Stimulated activated CD4-positive, alpha-beta T cell treated with anti-CD3 and anti-CD28 coated beads, Interleukin-4, amount 100 ng/mL, for 1 hour (primary cell): ENCODE data around the gene ALX1.

ENCODE experiments used
- DNase-seq: peaks from one replicate; pipeline ENCODE4 v3.0.0-alpha.2; 2020

The ALX1 gene

DNA sequence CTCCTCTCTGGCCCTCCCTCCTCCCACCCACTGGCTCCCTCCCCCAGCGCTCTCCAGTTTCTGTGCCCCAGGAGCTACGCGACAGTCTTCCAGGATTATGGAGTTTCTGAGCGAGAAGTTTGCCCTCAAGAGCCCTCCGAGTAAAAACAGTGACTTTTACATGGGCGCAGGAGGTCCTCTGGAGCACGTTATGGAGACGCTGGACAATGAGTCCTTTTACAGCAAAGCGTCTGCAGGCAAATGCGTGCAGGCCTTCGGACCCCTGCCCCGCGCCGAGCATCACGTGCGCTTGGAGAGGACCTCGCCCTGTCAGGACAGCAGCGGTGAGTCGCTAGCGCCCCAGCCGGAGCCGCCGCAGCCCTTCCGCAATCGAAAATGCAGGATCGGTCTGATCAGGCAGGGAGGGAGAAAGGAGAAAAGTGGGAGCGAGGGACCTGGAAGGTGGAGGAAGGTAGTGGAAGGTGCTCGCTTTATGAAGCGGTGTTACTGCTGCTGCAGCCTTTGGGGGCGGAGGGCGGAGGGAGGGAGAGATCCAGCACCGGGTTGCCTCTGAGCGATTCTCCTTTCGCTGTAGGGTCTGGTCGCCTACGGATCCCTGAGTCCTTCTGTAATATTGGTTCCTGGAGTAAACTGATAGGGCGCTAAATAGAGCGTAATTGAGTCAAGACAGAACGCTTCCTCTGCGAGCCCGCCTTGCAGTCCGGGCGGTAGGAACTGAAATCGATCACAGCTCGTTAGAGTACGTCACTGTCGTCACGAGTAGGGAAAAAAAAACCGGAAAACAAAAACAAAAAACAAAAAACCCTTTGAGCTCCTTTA is at the start of gene ALX1:
Gene ALX1 (plus strand): TSS at position 56 of the 819 bp plus-strand sequence. CDS start 42 bp downstream, at position 98.
- DNase-seq = no peak

DNA sequence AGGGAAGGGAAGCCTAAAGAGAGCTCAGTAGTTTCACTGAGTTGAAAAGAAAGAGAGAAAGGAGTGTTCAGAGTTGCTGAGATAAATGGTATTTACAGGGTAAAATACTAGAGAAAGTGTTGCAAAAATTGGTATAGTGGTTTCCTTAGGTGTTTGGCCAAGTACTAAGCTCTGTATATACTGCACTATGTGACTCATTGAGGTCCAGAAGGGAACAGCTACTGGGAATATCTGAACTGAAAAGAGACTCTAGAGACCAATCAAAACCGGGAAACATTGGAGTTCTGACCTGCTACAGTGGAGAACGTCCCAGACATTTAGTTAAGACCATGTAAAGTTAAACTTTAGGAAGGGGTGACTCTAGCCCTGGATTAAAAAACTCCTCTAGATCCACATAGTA is 42.7 kb upstream of the ALX1 start:
- DNase-seq = no peak

DNA sequence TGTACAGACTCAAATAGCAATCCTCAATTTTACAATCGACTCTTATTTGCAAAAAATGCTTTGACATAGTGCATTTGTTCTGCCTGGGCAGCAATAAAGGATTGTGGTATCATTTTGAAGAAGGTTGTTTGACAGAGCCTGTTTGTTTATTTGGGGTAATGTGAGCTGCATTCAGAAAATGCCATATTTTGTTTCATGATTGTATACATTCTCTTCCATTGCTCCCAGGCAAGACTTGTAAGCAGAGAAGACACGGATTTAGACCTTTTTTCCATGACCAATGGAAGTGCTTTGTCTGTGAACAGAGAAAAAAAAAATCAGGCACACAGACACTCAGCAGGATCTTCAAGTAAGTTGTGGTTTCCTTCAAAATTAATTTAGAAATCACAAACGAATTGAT is 35.5 kb upstream of the ALX1 start:
- DNase-seq = no peak

DNA sequence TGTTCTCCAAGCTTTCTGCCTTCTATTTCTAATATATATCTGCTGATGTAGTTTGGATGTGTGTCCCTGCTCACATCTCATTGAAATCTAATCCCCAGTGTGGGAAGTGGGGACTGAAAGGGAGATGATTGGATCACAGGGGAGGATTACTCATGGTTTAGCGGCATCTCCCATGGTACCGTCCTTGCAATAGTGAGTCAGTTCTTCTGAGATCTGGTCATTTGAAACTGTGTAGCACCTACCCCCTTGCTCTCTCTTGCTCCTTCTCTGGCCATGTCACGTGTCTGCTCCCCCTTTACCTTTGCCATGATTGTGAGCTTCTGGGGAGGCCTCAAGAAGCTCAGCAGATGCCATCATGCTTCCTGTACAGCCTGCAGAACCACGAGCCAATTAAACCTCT is 26.2 kb upstream of the ALX1 start:
- no peak for DNase-seq

DNA sequence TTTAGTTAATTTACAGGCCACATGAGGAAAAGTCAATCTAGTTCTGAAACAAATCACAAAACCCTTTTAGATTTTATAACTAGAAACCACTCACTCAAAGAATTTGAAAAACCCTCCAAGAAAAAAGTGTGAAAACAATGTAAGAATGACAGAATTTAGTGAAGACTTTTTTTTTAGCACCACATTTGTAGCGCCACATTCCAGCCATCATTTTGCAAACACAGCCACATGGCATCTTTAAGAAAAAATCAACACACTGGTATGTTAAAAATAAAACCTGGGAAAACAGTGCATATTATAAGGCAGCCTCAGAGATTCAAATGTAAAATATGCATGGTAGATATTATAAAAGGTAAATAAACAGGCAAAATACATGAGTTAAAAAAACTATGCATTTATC is 22.3 kb upstream of the ALX1 start:
- DNase-seq = no peak

DNA sequence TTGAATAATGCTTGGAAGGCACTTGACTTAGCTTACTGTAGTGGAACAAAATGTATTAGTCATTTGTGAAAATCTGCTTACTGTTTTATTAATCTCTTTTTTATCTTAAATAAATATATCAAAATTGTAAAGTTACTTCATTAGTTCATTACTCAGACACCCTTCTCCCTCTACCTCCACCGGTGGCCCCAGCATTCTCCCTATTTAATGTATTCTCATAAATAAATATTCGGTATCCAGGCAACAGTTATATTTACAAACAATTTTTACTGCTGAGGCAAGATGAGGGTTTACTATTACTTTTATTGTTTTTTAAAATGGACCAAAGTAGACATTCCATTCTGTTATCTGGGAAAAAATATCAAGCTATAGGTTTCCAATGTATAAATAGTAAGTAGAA is 19.6 kb upstream of the ALX1 start:
- DNase-seq = no peak

DNA sequence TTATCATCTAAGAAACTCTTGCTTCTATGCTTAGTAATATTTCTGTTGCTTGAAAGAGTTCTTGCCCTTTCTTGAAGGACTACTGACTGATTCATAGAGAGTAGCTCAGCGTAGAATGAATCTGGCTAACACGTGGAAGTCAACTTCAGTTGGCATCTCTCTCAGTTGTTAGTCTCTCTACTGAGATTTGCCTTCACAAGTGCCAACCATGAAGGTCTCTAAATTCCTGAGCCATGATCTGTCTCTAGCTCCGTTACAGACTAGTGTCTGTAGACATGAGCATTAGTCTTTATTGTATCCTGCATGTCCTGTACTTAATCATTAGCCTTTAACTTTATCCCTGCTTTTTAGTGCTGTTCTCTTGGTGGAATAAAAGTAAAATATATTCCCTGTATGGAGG is 19.1 kb upstream of the ALX1 start:
- DNase-seq = no peak

DNA sequence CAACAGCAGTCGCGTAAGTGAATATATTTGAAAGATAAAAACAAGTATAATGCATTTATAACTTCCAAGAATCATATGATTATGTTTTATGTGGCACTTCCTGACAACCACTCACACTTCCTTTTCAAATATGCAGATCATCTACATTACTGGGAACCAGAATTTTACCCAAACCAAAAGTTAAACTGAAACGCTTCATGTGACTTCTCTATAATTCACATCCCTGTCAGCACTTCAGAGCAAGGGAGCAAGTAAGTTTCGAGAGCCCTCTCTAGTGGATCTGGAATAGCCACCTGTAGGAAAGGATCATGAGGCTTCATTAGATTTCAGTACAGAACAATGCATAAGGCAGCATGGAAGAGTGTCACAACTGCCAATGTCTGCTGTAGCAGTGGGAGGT is 13.7 kb upstream of the ALX1 start:
- DNase-seq = no peak

DNA sequence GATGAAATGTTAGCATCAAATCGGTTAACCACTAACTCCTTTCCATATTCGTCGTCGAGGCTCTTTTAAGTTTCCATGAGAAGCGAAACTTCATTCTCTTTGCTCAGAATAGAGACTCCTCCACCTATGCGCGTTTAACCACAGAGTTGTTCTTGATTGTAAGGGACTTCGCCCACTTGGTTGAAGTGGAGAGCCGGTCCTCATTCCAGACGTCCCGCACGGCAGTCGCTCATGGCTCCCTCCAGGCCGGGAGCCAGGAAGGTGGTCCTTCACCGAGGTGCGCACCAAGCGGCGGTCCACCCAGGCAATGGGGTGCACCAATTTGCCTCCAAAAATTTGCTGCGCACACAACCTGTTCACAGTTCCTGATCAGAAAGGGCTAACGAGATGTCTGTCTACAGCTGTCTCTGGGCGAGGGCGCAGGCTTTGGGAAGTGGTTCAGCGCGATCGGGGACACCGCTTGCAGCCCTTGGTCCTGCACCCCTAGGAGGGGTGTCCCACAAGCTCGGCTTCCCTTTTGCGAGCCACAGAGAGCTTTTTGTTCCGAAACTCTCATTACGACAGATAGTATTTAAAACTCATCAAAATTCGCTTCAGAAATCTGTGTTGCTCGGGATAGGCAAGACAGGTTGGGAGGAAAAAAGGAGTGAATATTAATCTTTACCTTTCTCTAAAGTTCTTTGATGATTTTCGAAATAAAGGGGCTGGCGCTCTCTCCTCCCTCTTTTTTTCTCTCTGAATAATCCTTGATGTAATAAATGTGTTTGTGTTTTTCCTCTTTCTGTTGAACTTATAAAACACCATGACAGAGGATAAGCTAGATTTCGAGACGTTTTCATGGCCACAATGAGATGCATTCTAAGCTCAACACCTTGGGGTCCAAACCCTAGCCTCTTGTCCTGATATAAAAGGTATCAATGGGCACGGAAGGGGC is 6.4 kb upstream of the ALX1 start:
- DNase-seq = no peak

DNA sequence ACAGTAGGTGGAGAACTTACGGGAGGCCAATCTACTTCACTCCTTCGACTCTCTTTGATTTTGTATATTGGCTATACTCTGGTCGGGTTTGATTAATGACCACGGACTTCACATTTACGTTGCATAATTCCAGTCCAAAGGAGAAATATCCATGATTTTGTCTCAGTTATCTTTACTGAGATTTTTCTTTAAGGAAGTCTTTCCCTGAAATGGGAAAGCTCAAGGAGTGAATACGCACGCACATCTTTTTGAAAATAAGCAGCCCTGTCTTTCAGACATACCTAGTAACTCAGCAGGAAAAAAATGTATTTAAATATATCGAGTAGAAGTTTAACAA is 5.7 kb upstream of the ALX1 start:
- DNase-seq = no peak

DNA sequence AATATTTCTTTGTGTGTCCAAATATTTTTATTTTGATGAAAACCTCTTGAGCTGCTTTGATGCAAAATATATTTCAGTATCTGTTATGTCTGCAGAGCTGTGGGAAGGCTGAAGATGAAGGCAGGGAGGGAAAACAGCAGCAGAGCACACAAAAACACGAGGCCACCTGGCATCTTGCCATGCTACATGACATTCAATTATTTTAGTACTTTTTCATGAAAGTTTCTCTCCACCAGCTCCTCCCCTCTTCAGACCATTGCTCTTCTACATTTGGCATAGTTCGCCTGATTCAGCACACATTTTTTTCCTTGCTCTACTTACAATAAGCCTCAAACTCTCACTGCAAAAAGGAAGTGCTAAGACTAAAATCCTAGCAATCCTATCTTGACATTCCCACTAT is 4.6 kb upstream of the ALX1 start:
- no peak for DNase-seq

DNA sequence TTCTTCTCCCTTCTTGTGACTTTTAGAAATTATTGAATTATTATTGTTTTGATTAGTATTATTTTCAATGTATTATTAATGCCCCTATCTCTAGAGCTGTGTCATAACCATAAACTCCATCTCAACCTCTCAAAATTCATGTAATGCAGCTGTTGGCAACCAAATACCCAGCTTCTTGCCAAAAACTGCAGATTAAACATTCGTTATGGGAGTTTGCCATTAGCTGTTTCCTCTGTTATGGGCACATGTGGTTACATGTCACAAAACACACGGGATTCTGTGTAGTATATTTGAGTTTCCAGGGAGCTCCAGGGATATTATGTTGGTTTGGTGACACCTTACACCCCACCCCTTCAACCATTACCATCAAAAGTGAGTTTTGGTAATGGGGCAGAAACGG is 2.8 kb upstream of the ALX1 start:
- no peak for DNase-seq

DNA sequence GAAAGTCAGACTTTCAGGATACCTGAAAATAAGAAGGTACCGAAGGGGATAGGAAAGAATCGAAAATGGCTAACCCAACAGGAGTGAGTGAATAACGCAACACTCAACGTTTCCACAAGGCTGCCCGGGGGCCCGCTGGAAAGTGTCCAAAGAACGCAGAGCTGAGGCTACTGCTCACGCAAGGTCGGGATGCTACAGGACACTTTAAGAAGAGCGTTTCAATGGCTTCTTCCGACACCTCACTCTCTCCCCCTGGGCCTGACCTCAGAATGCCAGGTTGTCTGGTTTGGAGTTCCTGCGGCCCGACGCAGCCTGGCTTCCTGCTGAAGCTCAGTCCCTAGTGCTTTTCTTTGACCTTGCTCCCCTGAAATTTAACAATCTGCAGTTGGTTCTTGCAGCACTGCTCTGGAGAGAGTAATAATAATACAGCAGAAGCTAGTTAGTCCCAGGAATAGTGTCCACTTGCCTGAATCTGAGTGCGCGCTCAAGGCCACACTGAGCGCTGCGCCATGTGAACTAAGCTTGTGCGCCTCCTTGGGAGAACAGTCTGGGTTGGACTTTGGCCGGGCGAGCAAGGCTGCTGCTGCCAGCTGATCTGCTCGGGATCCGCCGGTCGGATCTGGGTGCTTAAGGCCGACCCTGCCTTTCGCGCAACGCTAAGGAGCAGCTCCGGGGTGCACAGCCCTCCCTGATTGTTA is 2.0 kb upstream of the ALX1 start:
- DNase-seq = no peak

DNA sequence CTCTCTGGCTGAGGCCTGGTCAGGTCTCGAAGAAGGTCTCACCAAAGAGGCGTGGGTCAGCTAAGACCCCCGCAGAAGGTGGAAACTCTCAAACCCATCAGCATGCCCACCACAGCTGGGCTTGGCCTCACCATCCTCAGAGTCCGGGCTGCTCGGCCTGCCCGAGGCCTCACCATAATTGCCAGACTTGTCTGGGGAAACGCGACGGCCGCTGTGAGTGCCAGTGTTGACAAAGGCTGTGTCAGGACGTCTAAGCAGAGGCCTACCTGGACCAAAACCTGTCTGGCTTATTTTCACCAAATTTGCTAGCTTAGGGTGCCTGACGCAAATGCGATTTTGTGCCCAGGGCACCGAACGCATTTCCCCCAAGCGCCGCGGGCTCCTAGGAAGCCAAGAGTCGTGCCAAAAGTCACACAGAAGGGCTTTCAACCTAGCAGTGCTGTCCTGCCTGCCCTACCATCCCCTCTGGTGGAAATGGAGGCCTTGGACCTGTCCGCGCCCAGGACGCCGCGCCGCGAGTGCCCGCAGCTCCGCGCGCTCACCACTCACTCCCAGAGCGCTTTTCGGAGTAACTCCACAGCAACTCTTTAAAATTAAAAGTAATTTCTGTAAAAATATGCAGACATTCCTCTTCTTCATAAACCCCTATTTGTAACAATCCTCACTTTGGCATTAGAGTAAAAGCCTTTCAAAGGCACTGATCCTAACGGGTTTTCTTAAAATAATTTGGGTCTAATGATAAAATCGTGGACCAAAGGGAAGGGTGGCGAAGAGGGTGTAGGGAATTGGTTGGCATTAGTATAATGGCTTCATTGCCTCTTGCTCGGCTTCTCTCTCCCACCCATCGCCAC is 1.2 kb upstream of the ALX1 start:
- DNase-seq = no peak

DNA sequence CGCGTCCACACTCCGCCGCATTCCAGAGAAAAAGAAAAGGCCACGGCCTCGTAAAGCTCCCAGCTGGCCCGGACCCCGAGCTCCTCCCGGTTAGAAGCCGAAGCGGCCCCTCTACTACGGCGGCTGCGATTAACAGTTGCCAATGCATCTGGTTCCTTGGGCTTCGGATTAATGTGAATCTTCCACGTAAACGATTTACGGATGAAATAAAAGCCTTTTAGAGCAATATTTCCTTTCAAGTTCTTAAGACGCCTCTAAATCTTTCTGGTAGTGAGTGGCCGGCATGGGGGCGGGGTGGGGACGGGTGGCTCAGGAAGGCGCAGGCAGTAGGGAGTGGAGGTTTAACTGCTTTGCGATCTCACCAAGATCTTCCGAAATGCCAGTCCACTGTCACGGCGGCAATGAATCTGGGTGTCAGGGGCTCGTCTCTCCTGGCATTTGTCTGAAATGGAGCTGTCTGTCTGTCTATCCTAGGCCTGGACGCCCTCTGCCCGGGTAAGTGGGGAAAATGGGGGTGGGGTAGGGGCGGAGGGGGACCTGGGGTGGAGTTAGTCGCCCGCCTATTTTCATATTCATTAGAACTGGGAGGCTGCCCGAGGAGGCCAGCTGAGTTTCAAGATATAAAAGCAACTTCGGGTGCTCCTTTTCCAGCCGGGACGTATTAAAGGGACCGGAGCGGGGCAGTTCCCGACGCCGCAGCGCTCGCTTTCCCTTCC is 413 bp upstream of the ALX1 start:
- DNase-seq = no peak

DNA sequence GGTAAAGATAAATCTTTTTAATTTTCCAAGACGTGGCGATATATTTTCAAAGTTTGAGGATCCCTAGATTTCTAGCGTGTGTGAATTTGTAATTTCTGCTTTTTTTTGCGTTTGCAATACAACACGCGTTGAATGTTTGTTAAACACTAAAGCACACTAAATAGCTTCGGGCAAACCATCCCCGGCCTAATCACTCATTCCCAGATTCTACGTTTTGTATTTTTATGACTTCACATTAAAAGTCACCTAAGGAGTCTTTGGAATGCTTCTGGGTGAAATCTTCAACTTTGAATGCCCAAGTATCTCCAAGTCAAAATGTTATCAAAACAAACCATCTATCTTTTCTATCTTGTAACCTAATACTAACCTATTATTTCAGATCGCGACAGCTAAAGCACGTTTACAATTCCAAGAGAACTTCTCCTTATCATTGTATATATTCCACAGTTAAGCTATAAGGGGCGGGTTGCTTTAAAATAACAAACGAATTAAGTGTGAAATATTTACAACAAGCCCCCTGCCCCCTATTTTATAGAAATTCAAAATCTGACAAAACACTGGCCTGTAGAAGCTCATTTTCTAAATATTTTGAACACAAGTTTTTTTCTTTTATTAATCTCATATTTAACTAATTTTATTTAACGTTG is 1.1 kb downstream of the ALX1 start:
- no peak for DNase-seq

DNA sequence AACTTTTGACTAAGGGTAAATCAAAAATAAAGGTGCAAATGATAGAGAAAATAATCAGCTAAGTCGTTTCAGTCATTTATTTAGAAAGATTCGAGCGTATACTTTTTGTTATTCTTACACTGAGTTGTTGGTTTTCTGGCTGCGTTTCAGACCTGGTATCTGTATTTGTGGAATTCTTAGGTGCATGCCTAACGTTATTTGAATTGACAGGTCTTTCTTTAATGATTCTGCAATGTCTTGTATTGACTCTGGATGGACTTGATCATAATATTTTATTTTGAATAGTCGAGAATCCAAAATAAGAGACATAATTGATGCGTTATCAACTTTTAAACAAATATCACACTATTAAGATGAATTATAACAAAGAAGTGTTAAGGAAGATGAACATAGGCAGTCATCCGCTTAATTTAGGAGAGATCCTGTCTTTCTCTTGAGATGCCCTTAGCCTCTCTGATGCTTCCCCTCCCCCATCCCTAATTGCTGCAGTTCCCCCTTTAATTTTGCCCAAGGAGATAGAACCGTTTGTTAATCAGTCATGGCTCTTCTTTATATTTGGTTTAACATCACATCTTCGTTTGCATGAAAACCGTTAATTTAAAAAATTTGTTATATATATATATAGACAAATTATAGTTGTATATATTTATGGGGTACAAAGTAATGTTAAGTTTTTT is 1.8 kb downstream of the ALX1 start:
- no peak for DNase-seq

DNA sequence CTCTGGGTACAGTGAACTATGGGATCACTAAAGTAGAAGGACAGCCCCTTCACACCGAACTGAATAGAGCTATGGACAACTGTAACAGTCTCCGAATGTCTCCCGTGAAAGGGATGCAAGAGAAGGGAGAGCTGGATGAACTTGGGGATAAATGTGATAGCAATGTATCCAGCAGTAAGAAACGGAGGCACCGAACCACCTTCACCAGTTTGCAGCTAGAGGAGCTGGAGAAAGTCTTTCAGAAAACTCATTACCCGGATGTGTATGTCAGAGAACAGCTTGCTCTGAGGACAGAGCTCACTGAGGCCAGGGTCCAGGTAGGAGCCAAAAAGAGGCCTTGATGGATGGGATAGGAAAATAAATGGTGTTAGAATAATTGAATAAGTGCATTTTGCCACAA is 3.5 kb downstream of the ALX1 start:
- no peak for DNase-seq

DNA sequence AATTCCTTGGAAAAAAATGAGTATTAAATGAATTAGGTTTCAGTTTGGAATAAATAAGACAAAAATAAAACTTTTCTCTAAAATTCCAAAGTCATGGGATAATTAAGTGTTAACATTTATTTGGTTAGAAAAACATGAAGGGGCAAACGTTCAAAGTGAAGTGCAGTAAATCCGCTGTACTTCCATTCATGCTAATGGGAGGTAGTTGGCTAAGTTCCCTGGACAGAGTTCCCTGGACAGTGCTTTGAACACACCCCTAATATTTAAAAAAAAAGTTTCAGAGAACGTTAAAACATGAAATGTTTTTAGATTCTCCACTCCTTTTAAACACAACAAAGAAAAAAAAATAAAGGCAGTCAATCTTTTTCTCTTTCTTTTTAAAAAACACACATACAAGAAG is 16.3 kb downstream of the ALX1 start:
- DNase-seq = no peak

DNA sequence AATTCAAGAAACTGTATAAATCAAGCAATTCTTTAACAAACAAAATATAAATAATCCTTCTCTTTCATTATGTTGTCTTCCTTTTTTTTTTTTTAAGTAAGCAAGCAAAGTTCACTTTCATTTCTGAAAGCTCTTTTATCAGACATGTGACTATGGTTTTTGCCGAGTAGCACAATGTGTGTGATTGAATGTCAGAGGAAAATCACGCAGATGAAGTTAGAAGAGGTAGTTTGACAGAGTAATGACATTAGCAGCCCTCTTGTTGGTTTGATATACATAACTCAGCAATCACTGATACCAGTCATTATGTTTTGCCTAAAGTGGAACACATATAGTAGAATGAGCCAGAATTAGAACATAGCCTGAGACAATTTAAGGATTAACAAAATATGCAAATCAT is 19.0 kb downstream of the ALX1 start:
- no peak for DNase-seq

DNA sequence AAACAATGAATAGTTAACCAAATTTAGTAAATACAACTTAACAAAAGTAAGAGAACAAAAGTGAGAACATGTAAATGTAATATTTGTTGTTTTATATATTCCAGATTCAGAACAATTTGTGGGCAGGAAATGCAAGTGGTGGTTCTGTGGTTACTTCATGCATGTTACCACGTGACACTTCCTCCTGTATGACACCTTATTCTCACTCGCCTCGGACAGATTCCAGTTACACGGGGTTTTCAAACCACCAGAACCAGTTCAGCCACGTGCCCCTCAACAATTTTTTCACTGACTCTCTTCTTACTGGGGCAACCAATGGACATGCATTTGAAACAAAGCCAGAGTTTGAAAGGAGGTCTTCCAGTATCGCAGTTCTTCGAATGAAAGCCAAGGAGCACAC is 21.0 kb downstream of the ALX1 start:
- DNase-seq = no peak
